NCI-H1694 (cell line): ENCODE data around the gene GNG7.
"Not testable (repeated sequence)": the region's sequence is repeated elsewhere in the genome, so short reads cannot be mapped to it uniquely, and the experiment has no call there.

ENCODE experiments used
- DNase-seq: peaks from one replicate; lab custom pipeline; 2025; lab: John Stamatoyannopoulos, UW

Gene GNG7

GRCh38 chr19:2641332-2641698 lies 61.2 kb downstream of the GNG7 start:
- no peak for DNase-seq

DNA sequence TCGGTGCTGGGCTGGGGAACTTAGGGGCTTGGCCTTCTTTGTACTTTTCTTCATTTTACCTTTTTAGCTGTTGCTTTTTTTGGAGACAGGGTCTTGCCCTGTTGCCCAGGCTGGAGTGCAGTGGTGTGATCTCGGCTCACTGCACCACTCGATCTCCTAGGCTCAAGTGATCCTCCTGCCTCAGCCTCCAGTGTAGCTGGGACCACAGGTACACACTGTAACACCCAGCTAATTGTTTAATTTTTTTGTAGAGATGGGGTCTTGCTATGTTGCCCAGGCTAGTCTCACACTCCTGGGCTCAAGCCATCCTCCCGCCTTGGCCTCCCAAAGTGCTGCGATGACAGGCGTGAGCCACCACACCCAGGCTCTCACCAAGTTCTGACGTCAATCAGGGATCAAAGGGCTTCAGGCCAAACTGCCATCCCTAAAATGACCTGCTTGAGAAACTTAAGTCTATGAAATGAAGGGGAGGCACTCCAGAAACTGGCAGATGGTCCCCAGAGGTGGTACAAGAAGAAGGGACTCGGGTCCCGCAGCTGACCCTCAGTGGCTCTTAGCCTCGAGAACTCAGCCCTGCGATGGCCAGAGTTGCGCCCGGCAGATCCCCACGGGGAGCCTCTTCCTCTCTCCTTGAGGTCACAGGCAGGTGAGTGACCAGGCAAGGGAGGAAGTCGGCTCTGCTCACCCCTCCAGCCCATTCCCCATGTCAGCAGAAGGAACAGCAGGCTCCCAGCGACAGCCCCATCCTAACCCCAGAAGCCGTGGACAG lies 61.7 kb downstream of the GNG7 start:
- DNase-seq: no peak

DNA sequence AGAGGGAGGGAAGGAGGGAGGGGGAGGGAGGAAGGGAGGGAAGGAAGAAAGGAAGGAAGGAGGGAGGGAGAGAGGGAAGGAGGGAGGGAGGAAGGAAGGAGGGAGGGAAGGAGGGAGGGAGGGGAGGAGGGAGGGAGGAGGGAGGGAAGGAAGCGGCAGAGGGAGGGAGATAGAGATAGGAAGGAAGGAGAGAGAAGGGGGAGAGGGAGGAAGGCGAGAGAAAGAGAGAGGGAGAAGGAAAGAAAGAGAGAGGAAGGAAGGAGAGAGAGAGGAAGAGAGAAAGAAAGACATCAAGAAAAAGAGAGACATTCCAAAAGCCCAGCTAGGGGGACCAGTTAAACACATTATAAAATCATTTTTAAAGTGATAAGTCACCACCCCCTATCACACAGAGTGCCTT lies 62.5 kb downstream of the GNG7 start:
- no peak for DNase-seq

DNA sequence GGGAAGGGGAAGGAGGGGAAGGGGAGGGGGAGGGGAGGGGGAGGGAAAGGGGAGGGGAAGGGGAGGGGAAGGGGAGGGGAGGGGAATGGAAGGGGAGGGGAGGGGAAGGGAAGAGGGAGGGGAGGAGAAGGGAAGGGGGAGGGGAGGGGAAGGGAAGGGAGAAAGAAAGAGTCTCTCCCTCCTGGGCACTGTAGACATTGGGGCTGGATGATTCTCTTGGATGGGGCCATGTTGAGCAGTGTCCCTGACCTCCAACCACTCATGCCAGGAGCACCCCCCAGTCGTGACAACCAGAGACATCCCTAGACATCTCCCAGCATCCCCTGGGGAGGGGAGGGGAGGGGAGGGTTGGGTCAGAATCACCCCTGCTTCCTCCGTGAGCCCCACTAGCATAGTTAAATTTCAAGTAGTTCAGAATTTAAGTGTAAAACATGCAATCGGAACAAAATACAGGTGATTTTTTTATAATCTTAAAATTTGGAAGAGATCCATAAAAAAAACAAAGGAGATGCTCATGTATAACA lies 64.0 kb downstream of the GNG7 start:
- no peak for DNase-seq

DNA sequence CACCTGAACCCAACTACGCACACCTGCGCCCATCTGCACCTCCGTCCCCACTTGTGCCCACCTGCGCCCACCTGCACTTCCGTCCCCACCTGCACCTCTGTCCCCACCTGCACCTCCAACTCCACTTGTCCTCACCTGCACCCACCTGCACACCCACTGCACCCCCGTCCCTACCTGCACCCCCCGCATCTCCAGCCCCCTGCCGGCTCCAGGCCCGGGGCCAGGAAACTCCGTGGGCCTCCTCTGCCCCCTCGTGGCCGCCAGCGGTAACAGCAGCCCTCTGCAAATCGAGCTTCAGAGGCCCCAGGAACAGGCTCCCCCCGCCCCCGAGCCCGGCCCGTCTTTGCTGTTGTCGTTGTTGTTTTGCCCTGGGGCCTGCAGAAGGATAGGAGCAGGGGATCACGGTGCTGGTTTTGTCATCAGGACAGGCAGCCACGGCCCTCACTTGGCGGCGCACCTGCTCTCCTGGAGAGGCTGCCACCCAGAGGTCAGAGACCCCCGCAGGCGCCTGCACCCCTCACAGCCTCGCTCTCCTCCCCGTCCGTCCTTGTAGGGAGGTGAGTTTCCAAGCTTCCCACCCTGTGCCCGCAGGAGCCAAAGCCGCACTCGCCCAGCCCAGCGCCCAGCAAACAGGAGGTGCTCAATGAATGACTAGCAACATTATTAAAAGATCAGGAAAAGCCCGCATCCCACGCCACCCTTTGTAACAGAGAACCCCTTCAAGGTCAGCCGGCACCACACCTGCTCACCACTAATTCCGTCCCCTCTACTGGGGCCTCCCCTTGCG lies 65.4 kb downstream of the GNG7 start:
- no peak for DNase-seq

DNA sequence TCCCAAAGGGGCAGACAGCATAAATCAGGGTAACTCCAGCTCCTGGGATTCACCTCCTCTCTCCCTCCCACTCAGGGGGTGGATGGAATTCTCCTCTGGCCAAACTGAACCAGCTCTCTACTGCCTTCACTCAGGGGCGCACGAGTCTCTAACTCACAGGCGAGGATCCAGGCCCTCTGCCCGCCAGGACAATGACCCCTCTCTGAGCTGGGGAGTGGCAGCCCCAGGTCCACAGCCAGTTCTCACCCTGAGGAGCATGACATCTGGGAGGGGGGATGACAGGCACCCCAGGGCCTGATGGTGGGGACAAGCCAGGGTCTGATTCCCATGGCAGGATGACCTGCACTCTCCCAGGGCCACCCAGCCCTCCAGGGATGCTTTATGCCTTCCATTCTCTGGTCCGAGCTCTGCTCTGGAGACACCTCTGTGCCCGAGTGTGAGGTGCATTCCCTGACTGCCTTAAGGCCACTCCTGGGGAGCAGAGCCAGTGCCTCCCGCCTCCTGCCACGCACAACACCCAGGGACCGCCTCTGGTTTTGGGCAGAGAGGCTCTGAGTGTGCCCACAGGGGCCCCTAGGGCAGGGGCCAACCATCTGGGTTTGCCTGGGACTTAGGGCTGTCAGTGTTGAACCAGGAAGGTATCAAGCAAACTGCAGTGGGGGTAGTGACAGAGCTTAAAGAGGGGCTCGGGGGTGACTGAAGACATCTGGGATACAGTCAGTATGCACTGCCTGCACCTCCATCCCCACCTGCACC lies 66.2 kb downstream of the GNG7 start:
- DNase-seq: no peak

- no peak for DNase-seq
These were observed 67.5 kb downstream of the GNG7 start for GRCh38 chr19:2634960-2635359.

DNA sequence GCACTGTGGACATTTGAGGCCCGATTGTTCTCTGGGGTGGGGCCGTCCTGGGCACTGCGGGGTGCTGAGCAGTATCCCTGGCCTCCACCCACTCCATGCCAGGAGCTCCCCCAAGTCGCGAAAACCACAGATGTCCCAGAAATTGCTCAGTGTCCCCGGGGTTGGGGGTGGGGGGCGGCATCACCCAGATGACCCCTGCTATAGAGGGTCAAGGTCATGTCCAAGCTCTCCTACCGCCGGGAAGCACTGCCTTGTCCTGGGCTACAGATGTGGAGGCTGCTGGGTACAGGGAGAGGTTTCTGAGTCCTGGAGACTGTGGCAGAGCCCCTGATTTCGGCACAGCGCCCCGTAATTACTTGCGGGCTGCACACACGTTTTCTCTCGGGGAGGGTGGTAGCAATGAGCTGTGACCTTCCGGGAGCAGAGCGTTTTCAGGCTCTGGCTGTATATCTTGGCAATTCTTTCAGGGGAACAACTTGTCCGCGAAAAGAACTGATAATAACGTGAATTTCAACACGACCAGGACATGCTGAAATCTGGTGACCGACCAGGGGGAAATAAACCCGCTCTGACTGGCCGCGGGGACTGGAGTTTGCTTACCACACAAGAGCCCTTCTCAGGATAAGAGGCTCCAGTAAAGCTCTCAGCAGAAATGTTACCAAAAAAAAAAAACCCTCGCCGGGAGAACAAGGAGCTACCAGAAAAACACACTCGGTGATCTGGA lies 68.1 kb downstream of the GNG7 start:
- no peak for DNase-seq

DNA sequence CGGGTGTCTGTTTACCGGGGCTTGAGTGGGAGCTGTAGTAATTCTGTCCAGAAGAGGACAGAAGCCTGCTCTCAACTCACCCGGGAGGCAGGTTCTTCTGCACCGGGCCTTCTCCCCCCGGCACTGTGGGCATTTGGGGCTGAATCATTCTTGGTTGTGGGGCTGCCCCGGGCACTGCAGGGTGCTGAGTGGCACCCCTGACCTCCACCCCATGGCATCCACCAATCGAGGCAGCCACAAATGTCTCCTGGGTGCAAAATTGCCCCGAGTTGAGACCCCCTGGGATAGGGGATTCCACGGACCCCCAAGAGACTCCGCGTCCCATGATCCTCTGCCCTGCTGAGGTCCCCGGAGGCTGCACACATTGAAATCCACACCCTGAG lies 68.8 kb downstream of the GNG7 start:
- DNase-seq: no peak

DNA sequence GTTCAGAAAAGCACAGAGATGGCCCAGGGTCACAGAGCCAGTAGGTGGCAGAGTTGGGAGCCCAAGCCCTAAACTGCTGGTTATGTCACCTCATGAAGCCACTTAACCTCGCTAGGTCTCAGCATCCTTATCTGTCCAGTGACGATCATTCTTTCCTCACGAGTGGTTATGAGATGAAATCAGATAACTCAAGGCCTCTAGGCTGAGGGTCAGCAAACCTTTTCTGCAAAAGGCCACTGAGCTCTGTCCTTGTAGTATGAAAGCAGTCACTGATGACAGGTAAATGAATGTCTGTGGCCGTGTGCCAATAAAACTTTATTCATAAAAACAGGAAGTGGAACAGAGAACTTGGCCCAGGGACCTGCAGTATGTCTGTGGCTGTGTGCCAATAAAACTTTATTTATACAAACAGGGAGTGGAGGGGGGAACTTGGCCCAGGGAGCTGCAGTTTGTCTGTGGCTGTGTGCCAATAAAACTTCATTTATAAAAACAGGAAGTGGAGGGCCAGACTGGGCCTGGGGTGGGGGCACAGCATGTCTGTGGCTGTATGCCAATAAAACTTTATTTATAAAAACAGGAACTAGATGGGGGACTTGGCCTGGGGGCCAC lies 71.2 kb downstream of the GNG7 start:
- no peak for DNase-seq

- no peak for DNase-seq
These were observed 72.0 kb downstream of the GNG7 start for GRCh38 chr19:2630352-2631001.

- DNase-seq: no peak
These were observed 72.8 kb downstream of the GNG7 start for GRCh38 chr19:2629491-2630351.

DNA sequence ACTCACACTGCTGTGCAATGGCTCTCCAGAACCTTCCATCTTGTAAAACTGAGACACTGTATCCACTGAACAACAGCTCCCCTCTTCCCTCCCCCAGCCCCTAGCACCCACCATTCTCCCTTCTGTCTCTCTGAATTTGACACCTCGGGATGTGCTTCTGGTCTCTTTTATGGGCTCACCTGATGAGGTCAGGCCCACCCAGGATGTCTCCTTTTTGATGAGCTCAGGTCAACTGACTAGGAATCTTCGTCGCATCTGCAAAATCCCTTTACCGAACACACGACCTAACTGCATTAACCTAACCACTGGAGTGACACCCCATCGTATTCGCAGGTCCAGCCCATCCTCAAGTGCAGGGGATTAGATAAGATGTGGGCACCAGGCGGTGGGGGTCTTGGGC lies 73.9 kb downstream of the GNG7 start:
- no peak for DNase-seq

DNA sequence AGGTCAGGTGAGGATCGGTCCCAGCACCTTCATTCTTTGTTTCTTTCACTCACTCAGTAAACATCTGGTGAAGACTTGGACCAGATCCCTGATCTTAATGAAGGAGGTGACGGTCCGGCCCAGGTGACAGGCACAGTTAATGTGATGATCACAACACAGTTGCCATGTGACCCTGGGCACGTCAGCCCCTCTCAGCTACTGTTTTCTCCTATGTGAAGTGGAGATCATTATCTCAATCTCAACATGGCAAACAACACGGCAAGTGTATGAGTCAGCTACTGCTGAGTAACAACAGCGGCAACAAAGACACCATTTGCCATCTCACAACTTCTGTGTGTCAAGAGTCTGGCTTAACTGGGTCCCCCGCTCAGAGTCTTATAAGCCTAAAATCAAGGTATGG lies 74.6 kb downstream of the GNG7 start:
- no peak for DNase-seq

DNA sequence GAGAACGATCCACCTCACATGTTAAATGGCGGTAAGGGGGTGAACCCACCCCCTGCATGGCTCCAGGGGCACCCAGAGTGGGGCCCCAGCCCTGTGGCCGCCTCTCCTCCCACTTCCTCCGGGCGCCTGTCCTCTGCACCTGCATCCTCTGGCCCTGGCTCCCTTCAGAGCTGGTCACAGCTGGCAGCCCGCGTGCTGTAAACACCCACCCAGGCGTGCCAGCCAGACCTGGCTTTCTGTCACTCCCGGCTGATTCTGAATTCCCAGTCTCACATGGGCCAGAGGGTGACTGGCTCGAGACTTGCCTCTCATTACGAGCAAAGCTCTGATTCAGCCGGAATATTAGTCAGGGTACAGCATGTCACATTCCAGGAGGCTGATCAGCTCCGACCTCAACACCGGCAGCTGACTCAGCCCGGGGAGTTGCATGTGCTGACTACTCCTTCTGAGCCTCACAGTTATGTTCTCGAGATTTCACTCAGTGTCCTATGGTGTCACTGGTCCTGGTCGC lies 75.1 kb downstream of the GNG7 start:
- no peak for DNase-seq

DNA sequence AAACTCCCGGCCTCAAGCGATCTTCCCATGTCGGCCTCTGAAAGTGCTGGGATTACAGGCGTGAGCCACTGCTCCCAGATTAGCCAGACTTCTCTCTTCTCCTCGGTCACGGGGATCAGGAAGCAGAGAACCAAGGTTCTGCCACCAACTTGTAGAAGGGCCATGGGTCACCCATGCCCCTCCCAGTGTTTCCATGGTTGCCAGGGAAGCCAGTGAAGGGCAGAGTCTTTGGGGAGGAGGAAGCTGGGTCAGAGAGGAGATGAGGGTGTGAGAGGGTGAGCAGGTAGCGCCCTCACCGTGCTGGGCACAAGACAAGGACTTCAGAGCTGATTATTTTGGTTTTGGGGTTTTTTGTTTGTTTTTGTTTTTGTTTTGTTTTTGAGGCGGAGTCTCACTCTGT lies 77.1 kb downstream of the GNG7 start:
- DNase-seq: no peak

- no peak for DNase-seq
These were observed 77.9 kb downstream of the GNG7 start for GRCh38 chr19:2624537-2625091.

GRCh38 chr19:2623798-2624197 lies 78.7 kb downstream of the GNG7 start:
- DNase-seq: no peak

- DNase-seq: not testable (repeated sequence)
These were observed 80.0 kb downstream of the GNG7 start for GRCh38 chr19:2622371-2622961.
